Mesendoderm (in vitro differentiated cells): ENCODE measurements around the gene ZNF423.

ENCODE experiments used
- DNase-seq: peaks from one replicate; pipeline ENCODE4 v3.0.0; 2013
- H2AK5ac ChIP-seq: 2 replicates; pipeline ENCODE4 v1.6.1; 2013; ENCODE audit warnings: low read length, inconsistent platforms
- H2BK120ac ChIP-seq: 2 replicates; pipeline ENCODE4 v1.6.1; 2013; ENCODE audit warnings: low read depth, mild to moderate bottlenecking, low read length, moderate library complexity, mixed read lengths
- H2BK15ac ChIP-seq: replicated peaks from 2 replicates; pipeline ENCODE4 v1.6.1; 2013; ENCODE audit warnings: low read depth, mild to moderate bottlenecking, moderate library complexity
- H2BK5ac ChIP-seq: 2 replicates; pipeline ENCODE4 v1.6.1; 2013; ENCODE audit warnings: low read length, inconsistent platforms
- H3K18ac ChIP-seq: 2 replicates; pipeline ENCODE4 v1.6.1; 2013; ENCODE audit warnings: mild to moderate bottlenecking, low read length, mixed read lengths
- H3K23ac ChIP-seq: one replicate; pipeline ENCODE4 v1.6.1; 2013; ENCODE audit warnings: low read length
- H3K27ac ChIP-seq: 2 replicates; pipeline ENCODE4 v1.5.1; 2013; ENCODE audit warnings: low read depth, mild to moderate bottlenecking, inconsistent platforms, low read length, moderate library complexity
- H3K27me3 ChIP-seq: 2 replicates; pipeline ENCODE4 v1.6.1; 2013; ENCODE audit warnings: low read length, control low read depth, mild to moderate bottlenecking, inconsistent platforms; ENCODE audit not compliant: insufficient read depth, poor library complexity
- H3K36me3 ChIP-seq: 2 replicates; pipeline ENCODE4 v1.6.1; 2013; ENCODE audit warnings: low read length, inconsistent platforms; ENCODE audit not compliant: control insufficient read depth, insufficient read depth
- H3K4ac ChIP-seq: one replicate; pipeline ENCODE4 v1.6.1; 2013; ENCODE audit warnings: low read depth, mild to moderate bottlenecking, low read length, moderate library complexity
- H3K4me1 ChIP-seq: 2 replicates; pipeline ENCODE4 v1.6.1; 2013; ENCODE audit warnings: low read depth, low read length, inconsistent platforms; ENCODE audit not compliant: control insufficient read depth
- H3K4me2 ChIP-seq: 2 replicates; pipeline ENCODE4 v1.6.1; 2013; ENCODE audit warnings: low read length
- H3K4me3 ChIP-seq: 2 replicates; pipeline ENCODE4 v1.5.1; 2013; ENCODE audit warnings: mild to moderate bottlenecking, low read length
- H3K56ac ChIP-seq: one replicate; pipeline ENCODE4 v1.6.1; 2013; ENCODE audit warnings: low read length
- H3K79me1 ChIP-seq: 2 replicates; pipeline ENCODE4 v1.6.1; 2013; ENCODE audit warnings: low read length, inconsistent platforms
- H3K79me2 ChIP-seq: 2 replicates; pipeline ENCODE4 v1.6.1; 2013; ENCODE audit warnings: mild to moderate bottlenecking, low read length; ENCODE audit not compliant: control insufficient read depth, insufficient read depth
- H3K9ac ChIP-seq: 2 replicates; pipeline ENCODE4 v1.6.1; 2013; ENCODE audit warnings: low read length, inconsistent platforms
- H4K5ac ChIP-seq: one replicate; pipeline ENCODE4 v1.6.1; 2013; ENCODE audit warnings: low read length
- H4K8ac ChIP-seq: one replicate; pipeline ENCODE4 v1.6.1; 2013; ENCODE audit warnings: low read depth, mild to moderate bottlenecking, control low read depth, low read length, moderate library complexity
- WGBS: extraction: QIAGEN DNeasy Blood & Tissue Kit; methylation state at CpG from one replicate; pipeline ENCODE4 v1.1.7; 2013; ENCODE audit warnings: low lambda C conversion rate, missing lambda C conversion rate; ENCODE audit not compliant: insufficient coverage; ENCODE audit errors: extremely low coverage; 5-methylcytosine and 5-hydroxymethylcytosine counted together

Gene ZNF423

GRCh38 chr16:49835161-49835777, 20.6 kb downstream of the ZNF423 start:
- Histone ChIP-seq H4K8ac (no peak overlapping the region), H3K27me3 (no peaks in the 10 kb centered on the region), H3K4me3 (no peak overlapping the region), H3K36me3 (no peaks in the 10 kb centered on the region), H2BK120ac (no peak overlapping the region), H3K56ac (peak overlapping the region; percentile 65), H2BK5ac (peak overlapping the region; percentile 35), H3K79me1 (peaks cover 17% of the 10 kb centered on the region), H3K4me2 (no peak overlapping the region), H3K4ac (peak overlapping the region; percentile 29), H3K4me1 (peaks cover 20% of the 10 kb centered on the region), H3K27ac (no peak overlapping the region), H3K18ac (peak overlapping the region; percentile 31), H3K23ac (no peak overlapping the region), H2AK5ac (no peak overlapping the region), H4K5ac (no peak overlapping the region), H2BK15ac (no peak overlapping the region), H3K79me2 (peaks cover 52% of the 10 kb centered on the region), H3K9ac (peak overlapping the region; percentile 46)
- no peak for DNase-seq
- no CpG with 5 or more reads among the region's 13 CpGs for WGBS

- peak; percentile 86 for DNase-seq
- H3K4ac ChIP-seq: peak overlapping the region; percentile 75
- no peak overlapping the region for H3K4me2 ChIP-seq
- H4K8ac ChIP-seq: no peak overlapping the region
- peaks cover 52% of the 10 kb centered on the region for H3K79me2 ChIP-seq
- no peak overlapping the region for H2BK120ac ChIP-seq
- no peaks in the 10 kb centered on the region for H3K36me3 ChIP-seq
- H3K18ac ChIP-seq: peak overlapping the region; percentile 31
- H3K27me3 ChIP-seq: no peaks in the 10 kb centered on the region
- peak overlapping the region; percentile 8 for H3K23ac ChIP-seq
- H3K4me1 ChIP-seq: peaks cover 20% of the 10 kb centered on the region
- no peak overlapping the region for H3K4me3 ChIP-seq
- H3K79me1 ChIP-seq: peaks cover 18% of the 10 kb centered on the region
- no peak overlapping the region for H2BK15ac ChIP-seq
- peak overlapping the region; percentile 65 for H3K56ac ChIP-seq
- no peak overlapping the region for H2AK5ac ChIP-seq
- peak overlapping the region; percentile 46 for H3K9ac ChIP-seq
- no peak overlapping the region for H2BK5ac ChIP-seq
- no peak overlapping the region for H3K27ac ChIP-seq
- no peak overlapping the region for H4K5ac ChIP-seq
- no CpG with 5 or more reads among the region's 19 CpGs for WGBS
Measured at GRCh38 chr16:49834531-49835151, 21.3 kb downstream of the ZNF423 start.

- H3K4ac ChIP-seq: peak overlapping the region; percentile 75
- H3K27me3 ChIP-seq: no peaks in the 10 kb centered on the region
- H3K9ac ChIP-seq: peak overlapping the region; percentile 18
- no peak overlapping the region for H3K4me2 ChIP-seq
- no peak overlapping the region for H3K23ac ChIP-seq
- no peak overlapping the region for H2AK5ac ChIP-seq
- no CpG with 5 or more reads among the region's 13 CpGs for WGBS
- H2BK120ac ChIP-seq: no peak overlapping the region
- peaks cover 20% of the 10 kb centered on the region for H3K79me1 ChIP-seq
- no peaks in the 10 kb centered on the region for H3K36me3 ChIP-seq
- peaks cover 55% of the 10 kb centered on the region for H3K79me2 ChIP-seq
- no peak overlapping the region for H4K8ac ChIP-seq
- no peak overlapping the region for H3K27ac ChIP-seq
- no peak overlapping the region for H2BK5ac ChIP-seq
- peaks cover 18% of the 10 kb centered on the region for H3K4me1 ChIP-seq
- peak overlapping the region; percentile 51 for H3K56ac ChIP-seq
- no peak overlapping the region for H2BK15ac ChIP-seq
- H4K5ac ChIP-seq: no peak overlapping the region
- DNase-seq: no peak
- no peak overlapping the region for H3K4me3 ChIP-seq
- H3K18ac ChIP-seq: peak overlapping the region; percentile 31
Measured at GRCh38 chr16:49833796-49834530, 21.9 kb downstream of the ZNF423 start.

GRCh38 chr16:49833085-49833484, 22.8 kb downstream of the ZNF423 start:
- no peak overlapping the region for H2BK5ac ChIP-seq
- H3K4me3 ChIP-seq: no peak overlapping the region
- no CpG with 5 or more reads among the region's 11 CpGs for WGBS
- H3K36me3 ChIP-seq: no peaks in the 10 kb centered on the region
- no peak overlapping the region for H3K23ac ChIP-seq
- H3K56ac ChIP-seq: no peak overlapping the region
- no peak overlapping the region for H3K18ac ChIP-seq
- H3K4ac ChIP-seq: no peak overlapping the region
- DNase-seq: no peak
- H3K79me2 ChIP-seq: peaks cover 55% of the 10 kb centered on the region
- no peak overlapping the region for H3K27ac ChIP-seq
- H3K27me3 ChIP-seq: no peaks in the 10 kb centered on the region
- H4K5ac ChIP-seq: no peak overlapping the region
- no peak overlapping the region for H3K4me2 ChIP-seq
- H3K79me1 ChIP-seq: peaks cover 22% of the 10 kb centered on the region
- no peak overlapping the region for H2BK120ac ChIP-seq
- no peak overlapping the region for H4K8ac ChIP-seq
- H2AK5ac ChIP-seq: no peak overlapping the region
- no peak overlapping the region for H3K9ac ChIP-seq
- H3K4me1 ChIP-seq: peaks cover 18% of the 10 kb centered on the region
- no peak overlapping the region for H2BK15ac ChIP-seq

- Histone ChIP-seq H4K5ac (no peak overlapping the region), H3K9ac (no peak overlapping the region), H3K23ac (no peak overlapping the region), H3K79me1 (peaks cover 25% of the 10 kb centered on the region), H4K8ac (no peak overlapping the region), H3K4me1 (peaks cover 18% of the 10 kb centered on the region), H3K36me3 (no peaks in the 10 kb centered on the region), H2BK120ac (no peak overlapping the region), H3K27me3 (no peaks in the 10 kb centered on the region), H3K4me2 (no peak overlapping the region), H3K4me3 (no peak overlapping the region), H3K4ac (no peak overlapping the region), H3K56ac (no peak overlapping the region), H2BK15ac (no peak overlapping the region), H2BK5ac (no peak overlapping the region), H3K27ac (no peak overlapping the region), H3K18ac (no peak overlapping the region), H2AK5ac (no peak overlapping the region), H3K79me2 (peaks cover 52% of the 10 kb centered on the region)
- no CpG with 5 or more reads among the region's 7 CpGs for WGBS
- no peak for DNase-seq
Measured at GRCh38 chr16:49832177-49832576, 23.7 kb downstream of the ZNF423 start.
